Retinal pigment epithelial cell (primary cell): Measurements from ENCODE around the gene SYNE2.

Source experiments
- DNase-seq: peaks from one replicate; pipeline ENCODE4 v3.0.0-alpha.2; 2010; ENCODE audit warnings: low read depth
- H3K4me3 ChIP-seq: 2 replicates; pipeline ENCODE4 v1.5.1; 2011; ENCODE audit warnings: mild to moderate bottlenecking, low read length, control low read depth, moderate library complexity
- TF ChIP-seq, protein P1 (sequence below): conservative IDR thresholded peaks from 2 replicates; pipeline ENCODE4 v1.5.1; 2011; ENCODE audit warnings: low read depth, low read length, control low read depth, inconsistent platforms

The SYNE2 gene

GRCh38 chr14:63949696-63950095 lies 96.9 kb downstream of the SYNE2 start:
- H3K4me3 ChIP-seq = no peak overlapping the region
- no peak for DNase-seq
- TF ChIP-seq, protein P1, sequence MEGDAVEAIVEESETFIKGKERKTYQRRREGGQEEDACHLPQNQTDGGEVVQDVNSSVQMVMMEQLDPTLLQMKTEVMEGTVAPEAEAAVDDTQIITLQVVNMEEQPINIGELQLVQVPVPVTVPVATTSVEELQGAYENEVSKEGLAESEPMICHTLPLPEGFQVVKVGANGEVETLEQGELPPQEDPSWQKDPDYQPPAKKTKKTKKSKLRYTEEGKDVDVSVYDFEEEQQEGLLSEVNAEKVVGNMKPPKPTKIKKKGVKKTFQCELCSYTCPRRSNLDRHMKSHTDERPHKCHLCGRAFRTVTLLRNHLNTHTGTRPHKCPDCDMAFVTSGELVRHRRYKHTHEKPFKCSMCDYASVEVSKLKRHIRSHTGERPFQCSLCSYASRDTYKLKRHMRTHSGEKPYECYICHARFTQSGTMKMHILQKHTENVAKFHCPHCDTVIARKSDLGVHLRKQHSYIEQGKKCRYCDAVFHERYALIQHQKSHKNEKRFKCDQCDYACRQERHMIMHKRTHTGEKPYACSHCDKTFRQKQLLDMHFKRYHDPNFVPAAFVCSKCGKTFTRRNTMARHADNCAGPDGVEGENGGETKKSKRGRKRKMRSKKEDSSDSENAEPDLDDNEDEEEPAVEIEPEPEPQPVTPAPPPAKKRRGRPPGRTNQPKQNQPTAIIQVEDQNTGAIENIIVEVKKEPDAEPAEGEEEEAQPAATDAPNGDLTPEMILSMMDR = no peak

GRCh38 chr14:63951021-63951420 lies 98.2 kb downstream of the SYNE2 start:
- no peak for DNase-seq
- TF ChIP-seq, protein P1 = no peak

GRCh38 chr14:63951429-63951828 lies 98.6 kb downstream of the SYNE2 start:
- DNase-seq = no peak
- TF ChIP-seq, protein P1 = no peak
- no peak overlapping the region for H3K4me3 ChIP-seq

More at GRCh38 chr14:63951021-63951420, 98.2 kb downstream of the SYNE2 start:
- no peak overlapping the region for H3K4me3 ChIP-seq

DNA sequence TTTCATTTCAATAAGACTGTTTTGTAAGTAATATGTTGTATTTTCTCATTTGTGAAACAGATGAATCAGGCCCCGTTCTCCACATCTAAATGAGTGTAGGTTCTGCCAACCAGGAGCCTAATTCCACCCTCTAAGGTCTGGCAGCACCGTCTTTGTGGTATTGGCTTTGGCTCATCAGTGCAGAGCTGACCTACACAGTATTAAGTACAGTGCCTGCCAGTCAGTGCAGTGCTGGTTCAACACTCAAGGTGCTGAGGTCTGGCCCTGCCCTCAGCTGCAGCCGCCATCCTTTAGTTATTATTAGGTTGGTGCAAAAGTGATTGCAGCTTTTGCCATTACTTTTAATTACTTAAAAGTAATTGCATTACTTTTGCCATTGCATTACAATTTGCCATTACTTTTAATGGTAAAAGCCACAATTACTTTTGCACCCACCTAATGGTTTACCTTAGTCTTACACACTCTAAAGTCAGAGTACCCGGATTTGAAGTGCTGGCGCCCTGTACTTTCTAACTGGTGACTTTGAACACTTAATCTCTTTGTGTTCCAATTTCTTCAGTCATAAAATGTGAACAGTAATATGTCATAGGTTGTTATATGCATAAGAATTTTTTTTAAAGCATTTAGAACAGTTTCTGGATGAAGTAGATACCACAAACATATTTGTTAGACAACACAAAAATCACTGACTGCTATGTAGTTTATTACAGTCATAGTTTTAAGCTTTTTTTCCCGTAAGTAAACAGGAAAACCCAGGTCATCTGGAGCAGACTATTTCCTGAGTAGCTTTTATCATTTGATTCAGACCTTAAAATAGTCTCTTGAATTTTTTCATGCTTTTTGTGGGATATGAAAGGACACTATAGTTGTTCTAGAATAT lies 99.5 kb downstream of the SYNE2 start:
- TF ChIP-seq, protein P1 = no peak
- no peak for DNase-seq

GRCh38 chr14:63952933-63953437 lies 100.2 kb downstream of the SYNE2 start:
- DNase-seq = no peak
- H3K4me3 ChIP-seq = no peak overlapping the region

More for the DNA sequence above, 99.5 kb downstream of the SYNE2 start:
- no peak overlapping the region for H3K4me3 ChIP-seq

GRCh38 chr14:63956326-63956725 lies 103.5 kb downstream of the SYNE2 start:
- DNase-seq = peak; percentile 89
- H3K4me3 ChIP-seq = no peak overlapping the region
- TF ChIP-seq, protein P1 = no peak

More at GRCh38 chr14:63952933-63953437, 100.2 kb downstream of the SYNE2 start:
- TF ChIP-seq, protein P1 = no peak

GRCh38 chr14:63960926-63961567 lies 108.2 kb downstream of the SYNE2 start:
- DNase-seq = no peak
- H3K4me3 ChIP-seq = no peak overlapping the region
- TF ChIP-seq, protein P1 = no peak
